ENCODE data around the gene AKNAD1. TPM values are rescaled to one million over a fixed set of nuclear protein-coding genes. Genes with fewer than 3 reads are reported as not detected.

AKNAD1 gene
- total RNA-seq, 4 donors from 2014 or later: 0.27 to 2.5 (median 1.1) TPM

DNA sequence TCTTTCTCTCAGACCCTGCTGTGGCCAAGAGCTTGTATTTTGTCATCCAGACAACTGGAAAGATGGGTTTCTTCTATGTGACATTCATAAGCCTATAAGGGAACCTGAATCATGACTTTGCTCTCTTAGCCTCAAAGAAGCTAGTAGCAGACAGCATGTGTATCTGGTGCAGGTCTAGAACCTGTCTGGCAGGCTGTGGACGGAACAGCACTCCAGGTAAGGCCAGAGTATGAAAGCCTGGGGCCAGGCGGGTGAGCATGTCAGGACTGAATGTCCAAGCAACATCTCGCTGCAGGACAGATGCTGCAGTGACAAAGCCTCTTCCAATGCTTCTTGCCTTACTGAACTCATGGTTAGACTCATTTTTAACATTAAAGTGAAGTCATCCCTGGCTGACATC lies 32.8 kb downstream of the AKNAD1 start:
- H3K9me3 ChIP-seq: peaks cover 0 to 4% (median 0%) of the 10 kb centered on the region in 3 donors
- H3K27ac ChIP-seq: peak overlapping the region in 1 of 4 donors; percentile 10
- TF ChIP-seq POLR2AphosphoS5 (IDR thresholded peaks at IDR 0.05): no peak
- no peak for TF ChIP-seq EP300 (IDR thresholded peaks at IDR 0.05)
- TF ChIP-seq, protein P1, sequence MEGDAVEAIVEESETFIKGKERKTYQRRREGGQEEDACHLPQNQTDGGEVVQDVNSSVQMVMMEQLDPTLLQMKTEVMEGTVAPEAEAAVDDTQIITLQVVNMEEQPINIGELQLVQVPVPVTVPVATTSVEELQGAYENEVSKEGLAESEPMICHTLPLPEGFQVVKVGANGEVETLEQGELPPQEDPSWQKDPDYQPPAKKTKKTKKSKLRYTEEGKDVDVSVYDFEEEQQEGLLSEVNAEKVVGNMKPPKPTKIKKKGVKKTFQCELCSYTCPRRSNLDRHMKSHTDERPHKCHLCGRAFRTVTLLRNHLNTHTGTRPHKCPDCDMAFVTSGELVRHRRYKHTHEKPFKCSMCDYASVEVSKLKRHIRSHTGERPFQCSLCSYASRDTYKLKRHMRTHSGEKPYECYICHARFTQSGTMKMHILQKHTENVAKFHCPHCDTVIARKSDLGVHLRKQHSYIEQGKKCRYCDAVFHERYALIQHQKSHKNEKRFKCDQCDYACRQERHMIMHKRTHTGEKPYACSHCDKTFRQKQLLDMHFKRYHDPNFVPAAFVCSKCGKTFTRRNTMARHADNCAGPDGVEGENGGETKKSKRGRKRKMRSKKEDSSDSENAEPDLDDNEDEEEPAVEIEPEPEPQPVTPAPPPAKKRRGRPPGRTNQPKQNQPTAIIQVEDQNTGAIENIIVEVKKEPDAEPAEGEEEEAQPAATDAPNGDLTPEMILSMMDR (IDR thresholded peaks at IDR 0.05): no peak
- no peak for TF ChIP-seq POLR2A (IDR thresholded peaks at IDR 0.05)
- no peak overlapping the region for H3K4me3 ChIP-seq
- peaks cover 0 to 6% of the 10 kb centered on the region in 2 donors for H3K36me3 ChIP-seq
- H3K4me1 ChIP-seq: peaks cover 0 to 30% (median 4%) of the 10 kb centered on the region in 3 donors
- 56 to 95% methylated on average over 3 of the region's 3 CpGs for WGBS, 2 donors (ENCODE audit: low coverage in 1 of 2)
- no peak for ATAC-seq
- H3K27me3 ChIP-seq: no peaks in the 10 kb centered on the region

DNA sequence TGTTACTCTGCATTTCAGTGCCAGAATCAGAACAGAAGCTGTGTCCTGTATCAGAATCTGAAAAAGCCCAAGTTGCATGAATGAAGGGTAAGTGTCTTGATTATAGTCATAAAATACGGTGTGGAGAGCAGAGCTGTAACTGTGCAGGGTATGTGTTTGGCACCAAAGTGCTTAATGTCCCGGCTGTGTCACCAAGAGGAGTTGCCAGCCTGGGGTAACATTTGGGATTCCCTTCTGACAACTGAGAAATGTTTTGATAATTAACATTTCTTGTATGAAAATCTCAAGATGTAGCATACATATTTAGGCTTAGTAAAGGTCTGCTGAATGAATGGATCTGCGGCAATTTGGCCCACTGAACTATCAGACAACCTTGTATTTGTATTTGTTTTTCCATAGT lies 33.3 kb downstream of the AKNAD1 start:
- TF ChIP-seq POLR2A (IDR thresholded peaks at IDR 0.05): no peak
- no peak for TF ChIP-seq POLR2AphosphoS5 (IDR thresholded peaks at IDR 0.05)
- TF ChIP-seq EP300 (IDR thresholded peaks at IDR 0.05): no peak
- TF ChIP-seq, protein P1 (IDR thresholded peaks at IDR 0.05): no peak
- Histone ChIP-seq H3K9me3 (peaks cover 0 to 4% (median 0%) of the 10 kb centered on the region in 3 donors), H3K27ac (peak overlapping the region in 1 of 4 donors; percentile 10)

DNA sequence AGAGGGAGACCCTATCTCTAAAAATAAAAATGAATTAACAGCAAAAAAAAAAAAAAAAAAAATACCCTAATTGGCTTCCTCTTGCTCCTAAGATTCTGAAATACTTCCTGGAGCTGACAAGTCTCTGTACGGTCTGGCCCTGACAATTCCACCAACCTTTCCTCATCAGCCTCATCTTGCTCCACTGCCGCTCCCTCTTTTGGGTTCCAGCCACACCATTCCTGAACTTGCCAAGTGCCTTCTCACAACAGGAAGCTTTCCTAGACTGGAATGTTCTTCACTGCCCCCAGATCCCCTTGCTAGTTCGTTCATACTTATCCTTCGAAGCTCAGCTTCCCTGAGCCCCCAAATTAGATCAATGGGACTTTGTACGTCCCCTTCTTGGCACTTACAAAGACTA lies 37.0 kb downstream of the AKNAD1 start:
- ATAC-seq: no peak
- H3K27me3 ChIP-seq: no peaks in the 10 kb centered on the region
- H3K4me3 ChIP-seq: no peak overlapping the region
- TF ChIP-seq EP300 (IDR thresholded peaks at IDR 0.05): no peak
- no peak for TF ChIP-seq POLR2A (IDR thresholded peaks at IDR 0.05)
- no peak for TF ChIP-seq POLR2AphosphoS5 (IDR thresholded peaks at IDR 0.05)
- TF ChIP-seq, protein P1 (IDR thresholded peaks at IDR 0.05): no peak
- H3K27ac ChIP-seq: peak overlapping the region in 2 of 4 donors; percentile 25 to 39
- peaks cover 0 to 1% (median 0%) of the 10 kb centered on the region in 3 donors for H3K9me3 ChIP-seq
- WGBS, 2 donors (ENCODE audit: low coverage in 1 of 2): 63 to 74% methylated on average over 5 of the region's 5 CpGs
- H3K4me1 ChIP-seq: peaks cover 14 to 33% (median 15%) of the 10 kb centered on the region in 3 donors
- peaks cover 0 to 6% of the 10 kb centered on the region in 2 donors for H3K36me3 ChIP-seq

More for the DNA sequence above, 33.3 kb downstream of the AKNAD1 start:
- no peak overlapping the region for H3K4me3 ChIP-seq
- H3K36me3 ChIP-seq: peaks cover 0 to 6% of the 10 kb centered on the region in 2 donors
- H3K4me1 ChIP-seq: peaks cover 0 to 26% (median 4%) of the 10 kb centered on the region in 3 donors
- no peak for ATAC-seq
- H3K27me3 ChIP-seq: no peaks in the 10 kb centered on the region
- WGBS, 2 donors (ENCODE audit: low coverage in 1 of 2): 46 to 86% methylated on average over 1 to 3 of the region's 3 CpGs

DNA sequence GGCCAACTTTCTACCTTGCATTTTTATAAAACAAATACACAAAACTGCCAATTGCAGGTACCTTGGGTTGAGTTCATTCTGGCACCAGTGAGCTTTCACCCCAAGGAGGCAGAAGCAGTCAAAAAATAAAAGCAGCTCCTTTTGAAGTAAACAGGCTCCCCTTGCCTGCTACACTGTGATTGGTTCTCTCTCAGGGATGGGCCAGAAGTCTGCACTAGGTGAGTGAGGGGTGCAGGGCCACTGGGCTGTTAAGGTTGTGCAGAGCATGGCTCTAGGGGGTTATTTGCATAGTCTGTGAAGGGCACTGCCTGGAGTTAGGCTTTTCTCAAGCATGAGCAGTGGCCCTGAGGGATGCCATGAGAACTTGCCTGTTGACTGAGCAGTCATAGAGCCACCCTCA lies 39.1 kb downstream of the AKNAD1 start:
- Histone ChIP-seq H3K27me3 (no peaks in the 10 kb centered on the region), H3K9me3 (no peaks in the 10 kb centered on the region), H3K27ac (peak overlapping the region in 3 of 4 donors; percentile 48 to 88 (median 87)), H3K36me3 (peaks cover 0 to 1% of the 10 kb centered on the region in 2 donors), H3K4me1 (peaks cover 18 to 43% (median 22%) of the 10 kb centered on the region in 3 donors), H3K4me3 (no peak overlapping the region)
- TF ChIP-seq, protein P1 (IDR thresholded peaks at IDR 0.05): no peak
- TF ChIP-seq POLR2AphosphoS5 (IDR thresholded peaks at IDR 0.05) (no peak), EP300 (IDR thresholded peaks at IDR 0.05) (no peak), POLR2A (IDR thresholded peaks at IDR 0.05) (no peak)
- ATAC-seq: no peak

DNA sequence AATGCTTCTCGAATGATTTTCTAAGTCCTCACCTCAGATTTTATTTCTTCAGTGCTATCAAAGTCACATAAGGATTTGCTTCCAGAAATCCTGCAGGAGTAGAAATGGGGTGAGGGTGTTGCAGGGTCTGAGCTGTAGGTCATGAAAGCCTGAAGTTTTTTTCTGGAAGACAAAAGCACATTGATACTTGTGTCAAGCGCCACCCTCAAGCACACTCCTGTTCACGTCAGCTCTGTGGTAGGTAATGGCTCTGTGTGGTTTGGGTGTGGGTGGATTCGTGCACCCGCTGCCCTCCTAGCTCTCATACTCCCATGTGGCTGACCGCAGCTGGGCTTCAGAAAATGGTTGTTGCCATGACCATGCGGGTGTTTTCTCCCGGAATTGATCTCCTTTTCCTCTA lies 39.9 kb downstream of the AKNAD1 start:
- TF ChIP-seq EP300 (IDR thresholded peaks at IDR 0.05): no peak
- TF ChIP-seq POLR2A (IDR thresholded peaks at IDR 0.05): no peak
- TF ChIP-seq POLR2AphosphoS5 (IDR thresholded peaks at IDR 0.05): no peak
- TF ChIP-seq, protein P1 (IDR thresholded peaks at IDR 0.05): no peak
- Histone ChIP-seq H3K9me3 (no peaks in the 10 kb centered on the region), H3K4me1 (peaks cover 18 to 43% (median 22%) of the 10 kb centered on the region in 3 donors), H3K36me3 (peaks cover 0 to under 1% of the 10 kb centered on the region in 2 donors), H3K27ac (peak overlapping the region; percentile 68 to 89 (median 88)), H3K4me3 (peak overlapping the region; percentile 2 to 42), H3K27me3 (no peaks in the 10 kb centered on the region)
- ATAC-seq: no peak
- WGBS, 2 donors (ENCODE audit: low coverage in 1 of 2): 0 to 42% methylated on average over 1 to 4 of the region's 8 CpGs
